ENCODE data around the gene ADAP2. TPM values are rescaled to one million over a fixed set of nuclear protein-coding genes. Genes with fewer than 3 reads are reported as not detected.
A peak's percentile ranks its signal among the peaks of the same experiment; 100 is the strongest.

ADAP2 gene, protein sequence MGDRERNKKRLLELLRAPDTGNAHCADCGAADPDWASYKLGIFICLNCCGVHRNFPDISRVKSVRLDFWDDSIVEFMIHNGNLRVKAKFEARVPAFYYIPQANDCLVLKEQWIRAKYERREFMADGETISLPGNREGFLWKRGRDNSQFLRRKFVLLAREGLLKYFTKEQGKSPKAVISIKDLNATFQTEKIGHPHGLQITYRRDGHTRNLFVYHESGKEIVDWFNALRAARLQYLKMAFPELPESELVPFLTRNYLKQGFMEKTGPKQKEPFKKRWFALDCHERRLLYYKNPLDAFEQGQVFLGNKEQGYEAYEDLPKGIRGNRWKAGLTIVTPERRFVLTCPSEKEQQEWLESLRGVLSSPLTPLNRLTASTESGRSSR
- 0.76 and 1.4 TPM in 2 replicates for total RNA-seq (2021)
- Bru-seq, nascent RNA: percentile 7 among the genes with signal in this experiment
- percentile 10 among the genes with signal in this experiment for BruChase-seq, experiment 1, labeled RNA remaining after a 2-hour chase
- BruChase-seq, experiment 2, labeled RNA remaining after a 6-hour chase: percentile 13 among the genes with signal in this experiment
- long read RNA-seq: 0 reads

- peak within 1 kb of the TSS; percentile 69 for H3K4me2 ChIP-seq
- intact Hi-C loops (cut with micrococcal nuclease; ENCODE audit: unreplicated experiment): loop anchor here (5.0 kb wide), 1 partner anchor 51 kb away; the partner anchor contains the start of gene RNF135
- no peaks in the 10 kb centered on the region for H3K4me1 ChIP-seq (replicated peaks; ENCODE audit: insufficient read depth)
- H3K9me2 ChIP-seq (ENCODE audit: insufficient read depth): no peaks in the 10 kb centered on the region
- no peak within 1 kb of the TSS for H3K27ac ChIP-seq
- ChIA-PET CTCF (no interaction called here), POLR2A (ENCODE audit: unreplicated experiment) (no interaction called here)
- no TSS peak for BruUV-seq (replicated peaks)
- no peaks in the 10 kb centered on the region for H3F3A ChIP-seq (ENCODE audit: insufficient read depth, low read depth)
- no peak within 1 kb of the TSS for H2AFZ ChIP-seq
- TF ChIP-seq EZH2 (IDR thresholded peaks at IDR 0.05; ENCODE audit: low read depth): no peak
- TF ChIP-seq, protein P1, sequence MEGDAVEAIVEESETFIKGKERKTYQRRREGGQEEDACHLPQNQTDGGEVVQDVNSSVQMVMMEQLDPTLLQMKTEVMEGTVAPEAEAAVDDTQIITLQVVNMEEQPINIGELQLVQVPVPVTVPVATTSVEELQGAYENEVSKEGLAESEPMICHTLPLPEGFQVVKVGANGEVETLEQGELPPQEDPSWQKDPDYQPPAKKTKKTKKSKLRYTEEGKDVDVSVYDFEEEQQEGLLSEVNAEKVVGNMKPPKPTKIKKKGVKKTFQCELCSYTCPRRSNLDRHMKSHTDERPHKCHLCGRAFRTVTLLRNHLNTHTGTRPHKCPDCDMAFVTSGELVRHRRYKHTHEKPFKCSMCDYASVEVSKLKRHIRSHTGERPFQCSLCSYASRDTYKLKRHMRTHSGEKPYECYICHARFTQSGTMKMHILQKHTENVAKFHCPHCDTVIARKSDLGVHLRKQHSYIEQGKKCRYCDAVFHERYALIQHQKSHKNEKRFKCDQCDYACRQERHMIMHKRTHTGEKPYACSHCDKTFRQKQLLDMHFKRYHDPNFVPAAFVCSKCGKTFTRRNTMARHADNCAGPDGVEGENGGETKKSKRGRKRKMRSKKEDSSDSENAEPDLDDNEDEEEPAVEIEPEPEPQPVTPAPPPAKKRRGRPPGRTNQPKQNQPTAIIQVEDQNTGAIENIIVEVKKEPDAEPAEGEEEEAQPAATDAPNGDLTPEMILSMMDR (conservative IDR thresholded peaks at IDR 0.05): no peak
- peaks cover 37% of the 10 kb centered on the region for H3K27me3 ChIP-seq (ENCODE audit: insufficient read depth, low read depth)
- H3K36me3 ChIP-seq (ENCODE audit: low read depth): no peaks in the 10 kb centered on the region
- H3K9me3 ChIP-seq (ENCODE audit: insufficient read depth, low read depth): no peaks in the 10 kb centered on the region
- 0 out of 2 replicates have a peak, but pooled peaks cover 3% of the 10 kb centered on the region for H4K20me1 ChIP-seq (ENCODE audit: insufficient read depth)
- H3K79me2 ChIP-seq (ENCODE audit: low read depth): no peaks in the 10 kb centered on the region
- H3K4me3 ChIP-seq: peak within 1 kb of the TSS; percentile 42; the same call in 1 of the 2 replicates
- DNase-seq: peak in 1 of 2 experiments; percentile 54
Observed at GRCh38 chr17:30921544-30922196, at the start of gene ADAP2. TSS of gene ADAP2 (plus strand) at chr17:30921945. CDS start at chr17:30922015, 70 bp downstream.

DNA sequence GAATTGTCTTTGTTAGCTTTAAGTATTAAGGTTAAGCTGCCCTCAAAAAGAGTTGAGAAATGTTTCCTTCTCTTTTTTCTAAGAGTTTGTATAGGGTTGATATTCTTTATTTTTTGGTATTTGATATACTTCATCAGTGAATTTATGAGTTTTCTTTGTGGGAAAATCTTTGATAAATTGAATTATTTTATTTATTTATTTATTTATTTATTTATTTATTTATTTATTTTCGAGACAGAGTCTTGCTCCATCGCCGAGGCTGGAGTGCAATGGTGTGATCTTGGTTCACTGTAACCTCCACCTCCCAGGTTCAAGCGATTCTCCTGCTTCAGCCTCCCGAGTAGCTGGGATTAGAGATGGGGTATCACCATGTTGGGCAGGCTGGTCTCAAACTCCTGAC lies 35.6 kb upstream of the ADAP2 start:
- no TSS peak for BruUV-seq (replicated peaks)
- TF ChIP-seq, protein P1 (conservative IDR thresholded peaks at IDR 0.05): no peak
- TF ChIP-seq EZH2 (IDR thresholded peaks at IDR 0.05; ENCODE audit: low read depth): no peak
- POLR2A ChIA-PET (ENCODE audit: unreplicated experiment): interaction anchor here (0.5 kb wide), 1 partner anchor 88 kb away, joined by 5 read pairs; no protein-coding TSS in a partner anchor

DNA sequence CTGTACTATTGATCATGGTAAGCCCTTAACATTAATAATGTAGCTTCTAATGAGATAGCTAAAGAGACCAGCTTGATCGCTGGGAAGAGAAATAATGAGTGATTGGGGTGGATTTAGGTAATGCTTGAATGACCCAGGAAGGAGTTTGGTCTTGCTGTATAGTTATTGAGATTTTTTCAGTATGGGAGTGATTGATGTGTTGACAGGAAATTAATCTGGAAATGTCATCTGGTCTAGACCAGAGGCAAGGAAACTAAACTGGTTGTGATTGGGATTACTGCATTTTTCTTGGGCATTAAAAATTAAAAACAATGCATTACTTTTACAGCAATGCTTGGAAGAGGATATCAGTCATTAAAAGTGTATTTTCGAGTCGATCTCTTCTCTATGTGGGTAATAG lies 27.5 kb upstream of the ADAP2 start:
- intact Hi-C loops (cut with micrococcal nuclease; ENCODE audit: unreplicated experiment): no loop called here
- no peak overlapping the region for H3K4me2 ChIP-seq
- ChIA-PET POLR2A (ENCODE audit: unreplicated experiment) (no interaction called here), CTCF (no interaction called here)
- H4K20me1 ChIP-seq (ENCODE audit: insufficient read depth): peaks cover 3% of the 10 kb centered on the region; the same call in 1 of the 2 replicates
- H3K36me3 ChIP-seq (ENCODE audit: low read depth): peaks cover 21% of the 10 kb centered on the region; the same call in 1 of the 2 replicates
- BruUV-seq (replicated peaks): no TSS peak
- no peak for DNase-seq
- no peaks in the 10 kb centered on the region for H3K79me2 ChIP-seq (ENCODE audit: low read depth)
- H3K9me3 ChIP-seq (ENCODE audit: insufficient read depth, low read depth): no peaks in the 10 kb centered on the region
- H3K27ac ChIP-seq: no peak overlapping the region
- H3K9me2 ChIP-seq (ENCODE audit: insufficient read depth): no peaks in the 10 kb centered on the region
- no peak overlapping the region for H3K4me3 ChIP-seq
- peaks cover 11% of the 10 kb centered on the region for H3F3A ChIP-seq (ENCODE audit: insufficient read depth, low read depth)
- H3K4me1 ChIP-seq (replicated peaks; ENCODE audit: insufficient read depth): no peaks in the 10 kb centered on the region
- H3K27me3 ChIP-seq (ENCODE audit: insufficient read depth, low read depth): no peaks in the 10 kb centered on the region
- TF ChIP-seq, protein P1 (conservative IDR thresholded peaks at IDR 0.05): no peak
- TF ChIP-seq EZH2 (IDR thresholded peaks at IDR 0.05; ENCODE audit: low read depth): no peak
- H2AFZ ChIP-seq: no peak overlapping the region

More for the DNA sequence above, 35.6 kb upstream of the ADAP2 start:
- H3K27me3 ChIP-seq (ENCODE audit: insufficient read depth, low read depth): no peaks in the 10 kb centered on the region
- H2AFZ ChIP-seq: no peak overlapping the region
- intact Hi-C loops (cut with micrococcal nuclease; ENCODE audit: unreplicated experiment): no loop called here
- no peaks in the 10 kb centered on the region for H3K9me3 ChIP-seq (ENCODE audit: insufficient read depth, low read depth)
- H3F3A ChIP-seq (ENCODE audit: insufficient read depth, low read depth): peaks cover 4% of the 10 kb centered on the region; the same call in 1 of the 2 replicates
- H3K9me2 ChIP-seq (ENCODE audit: insufficient read depth): no peaks in the 10 kb centered on the region
- H3K36me3 ChIP-seq (ENCODE audit: low read depth): peaks cover 6% of the 10 kb centered on the region; the same call in 1 of the 2 replicates
- H3K4me1 ChIP-seq (replicated peaks; ENCODE audit: insufficient read depth): no peaks in the 10 kb centered on the region
- H3K79me2 ChIP-seq (ENCODE audit: low read depth): no peaks in the 10 kb centered on the region
- CTCF ChIA-PET: no interaction called here
- no peak overlapping the region for H3K4me2 ChIP-seq
- DNase-seq: no peak
- no peak overlapping the region for H3K27ac ChIP-seq
- H4K20me1 ChIP-seq (ENCODE audit: insufficient read depth): no peaks in the 10 kb centered on the region
- no peak overlapping the region for H3K4me3 ChIP-seq

Measured in PC-9 (cell line).